GM12892 (cell line): ENCODE results near the gene GPR153.

Experiments used
- POLR2A ChIP-seq: IDR thresholded peaks from 2 replicates; pipeline ENCODE4 v1.6.1; 2011; ENCODE audit warnings: low read depth, low read length, control low read depth
- POLR2AphosphoS5 ChIP-seq: IDR thresholded peaks from 2 replicates; pipeline ENCODE4 v1.6.1; 2011; ENCODE audit warnings: low read depth, low read length, control low read depth

DNA sequence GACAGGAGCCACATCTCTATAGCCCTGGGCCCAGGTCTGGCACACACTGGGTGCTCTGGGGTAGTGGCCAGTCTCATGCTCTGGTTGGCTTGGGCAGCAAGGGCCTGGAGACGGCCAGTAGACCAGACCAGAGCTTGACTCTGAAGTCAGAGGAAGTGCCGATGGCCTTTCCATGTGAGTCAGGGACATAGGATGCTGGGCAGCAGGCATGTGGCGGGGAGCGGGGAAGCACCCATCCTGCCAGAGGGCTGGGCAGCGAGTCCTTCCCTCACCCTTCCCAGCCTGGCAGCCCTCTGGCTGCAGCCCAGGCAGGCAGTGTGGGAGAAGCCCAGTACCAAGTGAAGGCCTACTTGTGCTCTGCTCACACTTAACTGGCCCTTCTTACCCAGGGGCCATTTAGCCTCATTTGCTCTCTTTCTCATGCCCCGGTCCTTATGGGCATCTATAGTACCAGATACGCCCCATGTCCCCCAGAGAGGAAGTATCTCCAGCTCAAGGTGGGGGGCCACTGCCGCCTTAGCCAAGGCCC lies 3.3 kb downstream of the GPR153 start:
- TF ChIP-seq POLR2A (no peak), POLR2AphosphoS5 (no peak)
